NCI-H1694 (cell line): ENCODE data around the gene TREH.

ENCODE experiments used
- DNase-seq: peaks from one replicate; lab custom pipeline; 2025; lab: John Stamatoyannopoulos, UW

TREH gene

GRCh38 chr11:118610773-118611432, 68.5 kb downstream of the TREH start:
- no peak for DNase-seq

- no peak for DNase-seq
Measured at GRCh38 chr11:118610225-118610772, 69.2 kb downstream of the TREH start.

GRCh38 chr11:118609380-118610224, 69.8 kb downstream of the TREH start:
- DNase-seq: no peak

GRCh38 chr11:118608360-118609227, 70.9 kb downstream of the TREH start:
- no peak for DNase-seq

- no peak for DNase-seq
Measured at GRCh38 chr11:118607401-118608359, 71.8 kb downstream of the TREH start, which contains the start of gene PHLDB1. Gene PHLDB1 (plus strand): TSS chr11:118607615. CDS start chr11:118613837, 6,222 bp downstream.
